Measurements from ENCODE around the gene GPR27.
A peak's percentile ranks its signal among the peaks of the same experiment; 100 is the strongest.

Gene GPR27

GRCh38 chr3:71805199-71805598, 51.5 kb downstream of the GPR27 start:
- H3K9me3 ChIP-seq: no peaks in the 10 kb centered on the region
- H3K4me3 ChIP-seq (ENCODE audit: low read depth in 1 of 2, low read length in 1 of 2): peak overlapping the region; percentile 15 to 20
- no peaks in the 10 kb centered on the region for H3K36me3 ChIP-seq
- peaks cover 74 to 79% of the 10 kb centered on the region in 2 experiments for H3K4me1 ChIP-seq (ENCODE audit: control insufficient read depth in 1 of 2, insufficient read depth in 1 of 2, low read depth in 1 of 2, low read length in 1 of 2)
- TF ChIP-seq CTCF (IDR thresholded peaks at IDR 0.05): no peak
- H3K27me3 ChIP-seq: no peaks in the 10 kb centered on the region
- peak overlapping the region; percentile 93 for H3K27ac ChIP-seq

- H3K4me3 ChIP-seq (ENCODE audit: low read depth in 1 of 2, low read length in 1 of 2): peak overlapping the region; percentile 15 to 20
- H3K27me3 ChIP-seq: no peaks in the 10 kb centered on the region
- no peak for TF ChIP-seq CTCF (IDR thresholded peaks at IDR 0.05)
- no peaks in the 10 kb centered on the region for H3K9me3 ChIP-seq
- H3K27ac ChIP-seq: peak overlapping the region; percentile 93
- H3K36me3 ChIP-seq: no peaks in the 10 kb centered on the region
- H3K4me1 ChIP-seq (ENCODE audit: control insufficient read depth in 1 of 2, insufficient read depth in 1 of 2, low read depth in 1 of 2, low read length in 1 of 2): peaks cover 79 to 84% of the 10 kb centered on the region in 2 experiments
These were observed 52.0 kb downstream of the GPR27 start for GRCh38 chr3:71805691-71806090.

Measured in neutrophil (primary cell).